ENCODE results near the gene INSC. TPM values are rescaled to one million over a fixed set of nuclear protein-coding genes. Genes with fewer than 3 reads are reported as not detected.

INSC gene
- total and polyA plus RNA-seq, 2 experiments from 2014 or later: 0.97 to 1.5 TPM

- TF ChIP-seq, protein P1, sequence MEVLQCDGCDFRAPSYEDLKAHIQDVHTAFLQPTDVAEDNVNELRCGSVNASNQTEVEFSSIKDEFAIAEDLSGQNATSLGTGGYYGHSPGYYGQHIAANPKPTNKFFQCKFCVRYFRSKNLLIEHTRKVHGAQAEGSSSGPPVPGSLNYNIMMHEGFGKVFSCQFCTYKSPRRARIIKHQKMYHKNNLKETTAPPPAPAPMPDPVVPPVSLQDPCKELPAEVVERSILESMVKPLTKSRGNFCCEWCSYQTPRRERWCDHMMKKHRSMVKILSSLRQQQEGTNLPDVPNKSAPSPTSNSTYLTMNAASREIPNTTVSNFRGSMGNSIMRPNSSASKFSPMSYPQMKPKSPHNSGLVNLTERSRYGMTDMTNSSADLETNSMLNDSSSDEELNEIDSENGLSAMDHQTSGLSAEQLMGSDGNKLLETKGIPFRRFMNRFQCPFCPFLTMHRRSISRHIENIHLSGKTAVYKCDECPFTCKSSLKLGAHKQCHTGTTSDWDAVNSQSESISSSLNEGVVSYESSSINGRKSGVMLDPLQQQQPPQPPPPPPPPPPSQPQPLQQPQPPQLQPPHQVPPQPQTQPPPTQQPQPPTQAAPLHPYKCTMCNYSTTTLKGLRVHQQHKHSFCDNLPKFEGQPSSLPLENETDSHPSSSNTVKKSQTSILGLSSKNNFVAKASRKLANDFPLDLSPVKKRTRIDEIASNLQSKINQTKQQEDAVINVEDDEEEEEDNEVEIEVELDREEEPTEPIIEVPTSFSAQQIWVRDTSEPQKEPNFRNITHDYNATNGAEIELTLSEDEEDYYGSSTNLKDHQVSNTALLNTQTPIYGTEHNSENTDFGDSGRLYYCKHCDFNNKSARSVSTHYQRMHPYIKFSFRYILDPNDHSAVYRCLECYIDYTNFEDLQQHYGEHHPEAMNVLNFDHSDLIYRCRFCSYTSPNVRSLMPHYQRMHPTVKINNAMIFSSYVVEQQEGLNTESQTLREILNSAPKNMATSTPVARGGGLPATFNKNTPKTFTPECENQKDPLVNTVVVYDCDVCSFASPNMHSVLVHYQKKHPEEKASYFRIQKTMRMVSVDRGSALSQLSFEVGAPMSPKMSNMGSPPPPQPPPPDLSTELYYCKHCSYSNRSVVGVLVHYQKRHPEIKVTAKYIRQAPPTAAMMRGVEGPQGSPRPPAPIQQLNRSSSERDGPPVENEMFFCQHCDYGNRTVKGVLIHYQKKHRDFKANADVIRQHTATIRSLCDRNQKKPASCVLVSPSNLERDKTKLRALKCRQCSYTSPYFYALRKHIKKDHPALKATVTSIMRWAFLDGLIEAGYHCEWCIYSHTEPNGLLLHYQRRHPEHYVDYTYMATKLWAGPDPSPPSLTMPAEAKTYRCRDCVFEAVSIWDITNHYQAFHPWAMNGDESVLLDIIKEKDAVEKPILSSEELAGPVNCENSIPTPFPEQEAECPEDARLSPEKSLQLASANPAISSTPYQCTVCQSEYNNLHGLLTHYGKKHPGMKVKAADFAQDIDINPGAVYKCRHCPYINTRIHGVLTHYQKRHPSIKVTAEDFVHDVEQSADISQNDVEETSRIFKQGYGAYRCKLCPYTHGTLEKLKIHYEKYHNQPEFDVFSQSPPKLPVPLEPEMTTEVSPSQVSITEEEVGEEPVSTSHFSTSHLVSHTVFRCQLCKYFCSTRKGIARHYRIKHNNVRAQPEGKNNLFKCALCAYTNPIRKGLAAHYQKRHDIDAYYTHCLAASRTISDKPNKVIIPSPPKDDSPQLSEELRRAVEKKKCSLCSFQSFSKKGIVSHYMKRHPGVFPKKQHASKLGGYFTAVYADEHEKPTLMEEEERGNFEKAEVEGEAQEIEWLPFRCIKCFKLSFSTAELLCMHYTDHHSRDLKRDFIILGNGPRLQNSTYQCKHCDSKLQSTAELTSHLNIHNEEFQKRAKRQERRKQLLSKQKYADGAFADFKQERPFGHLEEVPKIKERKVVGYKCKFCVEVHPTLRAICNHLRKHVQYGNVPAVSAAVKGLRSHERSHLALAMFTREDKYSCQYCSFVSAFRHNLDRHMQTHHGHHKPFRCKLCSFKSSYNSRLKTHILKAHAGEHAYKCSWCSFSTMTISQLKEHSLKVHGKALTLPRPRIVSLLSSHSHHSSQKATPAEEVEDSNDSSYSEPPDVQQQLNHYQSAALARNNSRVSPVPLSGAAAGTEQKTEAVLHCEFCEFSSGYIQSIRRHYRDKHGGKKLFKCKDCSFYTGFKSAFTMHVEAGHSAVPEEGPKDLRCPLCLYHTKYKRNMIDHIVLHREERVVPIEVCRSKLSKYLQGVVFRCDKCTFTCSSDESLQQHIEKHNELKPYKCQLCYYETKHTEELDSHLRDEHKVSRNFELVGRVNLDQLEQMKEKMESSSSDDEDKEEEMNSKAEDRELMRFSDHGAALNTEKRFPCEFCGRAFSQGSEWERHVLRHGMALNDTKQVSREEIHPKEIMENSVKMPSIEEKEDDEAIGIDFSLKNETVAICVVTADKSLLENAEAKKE (CRISPR knock-in tag; IDR thresholded peaks at IDR 0.05): no peak
- TF ChIP-seq STAT1 (IDR thresholded peaks at IDR 0.05; ENCODE audit: unreplicated experiment): no peak
Measured at GRCh38 chr11:15280393-15280792, 165.7 kb downstream of the INSC start (continued).

- H3K27ac Mint-ChIP-seq: no peak overlapping the region
Measured at GRCh38 chr11:15282754-15283153, 168.0 kb downstream of the INSC start.

More at GRCh38 chr11:15282754-15283153, 168.0 kb downstream of the INSC start:
- no peaks in the 10 kb centered on the region for H3K36me3 ChIP-seq (ENCODE audit: insufficient read depth)
- Mint-ChIP-seq H3K4me1 (no peaks in the 10 kb centered on the region), H3K4me3 (no peak overlapping the region), H3K36me3 (ENCODE audit: low read depth) (no peaks in the 10 kb centered on the region), H3K27me3 (ENCODE audit: insufficient read depth, low read depth, poor library complexity) (no peaks in the 10 kb centered on the region), H3K9me3 (no peaks in the 10 kb centered on the region)
- H3K79me2 ChIP-seq (replicated peaks; ENCODE audit: insufficient read depth): no peaks in the 10 kb centered on the region
- H3K4me1 ChIP-seq (ENCODE audit: insufficient read depth): no peaks in the 10 kb centered on the region
- DNase-seq (ENCODE audit: low spot score): no peak
- no peaks in the 10 kb centered on the region for H4K20me1 ChIP-seq (replicated peaks; ENCODE audit: insufficient read depth)
- H2AFZ ChIP-seq: no peak overlapping the region
- TF ChIP-seq NANOG (IDR thresholded peaks at IDR 0.05; ENCODE audit: borderline replicate concordance): no peak
- TF ChIP-seq JUNB (IDR thresholded peaks at IDR 0.05; ENCODE audit: unreplicated experiment): no peak
- no peak for TF ChIP-seq ZNF331 (CRISPR knock-in tag; IDR thresholded peaks at IDR 0.05; ENCODE audit: low read depth)
- TF ChIP-seq REST (IDR thresholded peaks at IDR 0.05; ENCODE audit: unreplicated experiment): no peak
- no peak for TF ChIP-seq CREB1 (CRISPR knock-in tag; IDR thresholded peaks at IDR 0.05; ENCODE audit: low read depth)
- TF ChIP-seq ZNF114 (CRISPR knock-in tag; IDR thresholded peaks at IDR 0.05): no peak
- TF ChIP-seq EZH2phosphoT487 (IDR thresholded peaks at IDR 0.05; ENCODE audit: unreplicated experiment): no peak
- no peak for ATAC-seq
- no peak overlapping the region for H3K4me3 ChIP-seq
- H3K9me2 ChIP-seq (ENCODE audit: insufficient read depth): 0 out of 2 replicates have a peak, but pooled peaks cover under 1% of the 10 kb centered on the region
- no peaks in the 10 kb centered on the region for H3K27me3 ChIP-seq (ENCODE audit: insufficient read depth)
- no peak overlapping the region for H3K4me2 ChIP-seq
- H3F3A ChIP-seq (replicated peaks; ENCODE audit: low read depth): no peaks in the 10 kb centered on the region
- H3K27ac ChIP-seq (ENCODE audit: low read depth): no peak overlapping the region

All from GM23338 (cell line).